HL-60 (cell line): ENCODE results near the gene SLC4A4.

Experiments
- CTCF ChIP-seq: IDR thresholded peaks from one replicate; pipeline ENCODE4 v1.5.1; 2011; ENCODE audit warnings: low read length, control low read depth, inconsistent platforms; ENCODE audit not compliant: insufficient read depth
- POLR2AphosphoS5 ChIP-seq: IDR thresholded peaks from 2 replicates; pipeline ENCODE4 v1.6.1; 2012; ENCODE audit warnings: low read depth
- TF ChIP-seq, protein P1 (sequence below): IDR thresholded peaks from 2 replicates; pipeline ENCODE4 v1.6.1; 2012; ENCODE audit warnings: low read depth; ENCODE audit not compliant: insufficient replicate concordance

GRCh38 chr4:71599578-71599977 is 260.8 kb downstream of the SLC4A4 start:
- TF ChIP-seq CTCF, result no peak
- TF ChIP-seq, protein P1, sequence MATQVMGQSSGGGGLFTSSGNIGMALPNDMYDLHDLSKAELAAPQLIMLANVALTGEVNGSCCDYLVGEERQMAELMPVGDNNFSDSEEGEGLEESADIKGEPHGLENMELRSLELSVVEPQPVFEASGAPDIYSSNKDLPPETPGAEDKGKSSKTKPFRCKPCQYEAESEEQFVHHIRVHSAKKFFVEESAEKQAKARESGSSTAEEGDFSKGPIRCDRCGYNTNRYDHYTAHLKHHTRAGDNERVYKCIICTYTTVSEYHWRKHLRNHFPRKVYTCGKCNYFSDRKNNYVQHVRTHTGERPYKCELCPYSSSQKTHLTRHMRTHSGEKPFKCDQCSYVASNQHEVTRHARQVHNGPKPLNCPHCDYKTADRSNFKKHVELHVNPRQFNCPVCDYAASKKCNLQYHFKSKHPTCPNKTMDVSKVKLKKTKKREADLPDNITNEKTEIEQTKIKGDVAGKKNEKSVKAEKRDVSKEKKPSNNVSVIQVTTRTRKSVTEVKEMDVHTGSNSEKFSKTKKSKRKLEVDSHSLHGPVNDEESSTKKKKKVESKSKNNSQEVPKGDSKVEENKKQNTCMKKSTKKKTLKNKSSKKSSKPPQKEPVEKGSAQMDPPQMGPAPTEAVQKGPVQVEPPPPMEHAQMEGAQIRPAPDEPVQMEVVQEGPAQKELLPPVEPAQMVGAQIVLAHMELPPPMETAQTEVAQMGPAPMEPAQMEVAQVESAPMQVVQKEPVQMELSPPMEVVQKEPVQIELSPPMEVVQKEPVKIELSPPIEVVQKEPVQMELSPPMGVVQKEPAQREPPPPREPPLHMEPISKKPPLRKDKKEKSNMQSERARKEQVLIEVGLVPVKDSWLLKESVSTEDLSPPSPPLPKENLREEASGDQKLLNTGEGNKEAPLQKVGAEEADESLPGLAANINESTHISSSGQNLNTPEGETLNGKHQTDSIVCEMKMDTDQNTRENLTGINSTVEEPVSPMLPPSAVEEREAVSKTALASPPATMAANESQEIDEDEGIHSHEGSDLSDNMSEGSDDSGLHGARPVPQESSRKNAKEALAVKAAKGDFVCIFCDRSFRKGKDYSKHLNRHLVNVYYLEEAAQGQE, result no peak
- no peak for TF ChIP-seq POLR2AphosphoS5
